ENCODE results near the gene CARD10. TPM values are rescaled to one million over a fixed set of nuclear protein-coding genes. Genes with fewer than 3 reads are reported as not detected.

Gene CARD10
- total and polyA plus RNA-seq, 2 of the 13 experiments (the other 11 are each of a cell fraction or from before 2014, with no cell fraction given) = 35.2 to 55.8 TPM

DNA sequence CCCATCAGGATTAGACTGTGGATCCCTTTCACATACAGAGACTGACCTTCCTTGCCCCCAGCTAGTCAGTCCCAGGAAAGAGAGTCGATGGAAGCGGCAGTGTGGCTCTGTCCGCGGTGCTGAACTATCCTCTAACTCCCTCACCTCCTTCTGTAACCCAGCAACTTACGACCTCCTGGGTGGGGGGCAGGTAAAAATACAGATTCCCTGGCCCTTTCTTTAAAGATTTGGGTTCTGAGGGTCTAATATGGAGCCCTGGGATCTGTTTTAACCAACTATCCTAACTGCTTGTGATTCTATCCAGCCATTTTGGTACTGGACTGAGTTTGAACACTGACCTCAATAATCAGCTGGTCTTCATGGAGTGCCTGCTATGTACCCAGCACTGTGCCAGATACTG lies 56.2 kb downstream of the CARD10 start (continued):
- no peak for TF ChIP-seq ATRX (CRISPR knock-in tag; IDR thresholded peaks at IDR 0.05; ENCODE audit: borderline replicate concordance)
- TF ChIP-seq HDAC2 (CRISPR knock-in tag; IDR thresholded peaks at IDR 0.05) = 0 out of 2 replicates have a peak, but pooled peaks have one; percentile 30
- TF ChIP-seq HOXA7 (CRISPR knock-in tag; IDR thresholded peaks at IDR 0.05) = no peak
- no peak for TF ChIP-seq ZNF296 (CRISPR knock-in tag; conservative IDR thresholded peaks at IDR 0.05)
- TF ChIP-seq, protein P1, sequence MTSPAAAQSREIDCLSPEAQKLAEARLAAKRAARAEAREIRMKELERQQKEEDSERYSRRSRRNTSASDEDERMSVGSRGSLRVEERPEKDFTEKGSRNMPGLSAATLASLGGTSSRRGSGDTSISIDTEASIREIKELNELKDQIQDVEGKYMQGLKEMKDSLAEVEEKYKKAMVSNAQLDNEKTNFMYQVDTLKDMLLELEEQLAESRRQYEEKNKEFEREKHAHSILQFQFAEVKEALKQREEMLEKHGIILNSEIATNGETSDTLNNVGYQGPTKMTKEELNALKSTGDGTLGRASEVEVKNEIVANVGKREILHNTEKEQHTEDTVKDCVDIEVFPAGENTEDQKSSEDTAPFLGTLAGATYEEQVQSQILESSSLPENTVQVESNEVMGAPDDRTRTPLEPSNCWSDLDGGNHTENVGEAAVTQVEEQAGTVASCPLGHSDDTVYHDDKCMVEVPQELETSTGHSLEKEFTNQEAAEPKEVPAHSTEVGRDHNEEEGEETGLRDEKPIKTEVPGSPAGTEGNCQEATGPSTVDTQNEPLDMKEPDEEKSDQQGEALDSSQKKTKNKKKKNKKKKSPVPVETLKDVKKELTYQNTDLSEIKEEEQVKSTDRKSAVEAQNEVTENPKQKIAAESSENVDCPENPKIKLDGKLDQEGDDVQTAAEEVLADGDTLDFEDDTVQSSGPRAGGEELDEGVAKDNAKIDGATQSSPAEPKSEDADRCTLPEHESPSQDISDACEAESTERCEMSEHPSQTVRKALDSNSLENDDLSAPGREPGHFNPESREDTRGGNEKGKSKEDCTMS (CRISPR knock-in tag; conservative IDR thresholded peaks at IDR 0.05) = no peak
- 0 out of 2 replicates have a peak, but pooled peaks have one; percentile 44 for TF ChIP-seq ZKSCAN5 (CRISPR knock-in tag; IDR thresholded peaks at IDR 0.05)
- TF ChIP-seq RARA (CRISPR knock-in tag; IDR thresholded peaks at IDR 0.05) = peak; percentile 30; the same call in 1 of the 2 replicates
- peak; percentile 88 for TF ChIP-seq WIZ (CRISPR knock-in tag; IDR thresholded peaks at IDR 0.05)
- TF ChIP-seq ZFP37 (CRISPR knock-in tag; IDR thresholded peaks at IDR 0.05; ENCODE audit: borderline replicate concordance) = peak; percentile 72; the same call in 1 of the 2 replicates
- no peak for TF ChIP-seq CHD2 (IDR thresholded peaks at IDR 0.05; ENCODE audit: low read depth, low read length)
- TF ChIP-seq, protein P2, sequence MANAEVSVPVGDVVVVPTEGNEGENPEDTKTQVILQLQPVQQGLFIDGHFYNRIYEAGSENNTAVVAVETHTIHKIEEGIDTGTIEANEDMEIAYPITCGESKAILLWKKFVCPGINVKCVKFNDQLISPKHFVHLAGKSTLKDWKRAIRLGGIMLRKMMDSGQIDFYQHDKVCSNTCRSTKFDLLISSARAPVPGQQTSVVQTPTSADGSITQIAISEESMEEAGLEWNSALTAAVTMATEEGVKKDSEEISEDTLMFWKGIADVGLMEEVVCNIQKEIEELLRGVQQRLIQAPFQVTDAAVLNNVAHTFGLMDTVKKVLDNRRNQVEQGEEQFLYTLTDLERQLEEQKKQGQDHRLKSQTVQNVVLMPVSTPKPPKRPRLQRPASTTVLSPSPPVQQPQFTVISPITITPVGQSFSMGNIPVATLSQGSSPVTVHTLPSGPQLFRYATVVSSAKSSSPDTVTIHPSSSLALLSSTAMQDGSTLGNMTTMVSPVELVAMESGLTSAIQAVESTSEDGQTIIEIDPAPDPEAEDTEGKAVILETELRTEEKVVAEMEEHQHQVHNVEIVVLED (CRISPR knock-in tag; IDR thresholded peaks at IDR 0.05; ENCODE audit: borderline replicate concordance) = no peak
- TF ChIP-seq, protein P3, sequence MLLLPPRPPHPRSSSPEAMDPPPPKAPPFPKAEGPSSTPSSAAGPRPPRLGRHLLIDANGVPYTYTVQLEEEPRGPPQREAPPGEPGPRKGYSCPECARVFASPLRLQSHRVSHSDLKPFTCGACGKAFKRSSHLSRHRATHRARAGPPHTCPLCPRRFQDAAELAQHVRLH (CRISPR knock-in tag; IDR thresholded peaks at IDR 0.05; ENCODE audit: borderline replicate concordance, low read depth) = 0 out of 2 replicates have a peak, but pooled peaks have one; percentile 45
- no peak for TF ChIP-seq ZNF225 (CRISPR knock-in tag; IDR thresholded peaks at IDR 0.05)
- no peak for TF ChIP-seq ZNF3 (CRISPR knock-in tag; IDR thresholded peaks at IDR 0.05)
- TF ChIP-seq KMT2A (CRISPR knock-in tag; IDR thresholded peaks at IDR 0.05) = no peak
- TF ChIP-seq NCOA5 (CRISPR knock-in tag; IDR thresholded peaks at IDR 0.05) = no peak
- TF ChIP-seq TSC22D2 (CRISPR knock-in tag; IDR thresholded peaks at IDR 0.05; ENCODE audit: borderline replicate concordance) = peak; percentile 51; the same call in 1 of the 2 replicates
- no peak for TF ChIP-seq TP53 (CRISPR knock-in tag; conservative IDR thresholded peaks at IDR 0.05)
- TF ChIP-seq, protein P4, sequence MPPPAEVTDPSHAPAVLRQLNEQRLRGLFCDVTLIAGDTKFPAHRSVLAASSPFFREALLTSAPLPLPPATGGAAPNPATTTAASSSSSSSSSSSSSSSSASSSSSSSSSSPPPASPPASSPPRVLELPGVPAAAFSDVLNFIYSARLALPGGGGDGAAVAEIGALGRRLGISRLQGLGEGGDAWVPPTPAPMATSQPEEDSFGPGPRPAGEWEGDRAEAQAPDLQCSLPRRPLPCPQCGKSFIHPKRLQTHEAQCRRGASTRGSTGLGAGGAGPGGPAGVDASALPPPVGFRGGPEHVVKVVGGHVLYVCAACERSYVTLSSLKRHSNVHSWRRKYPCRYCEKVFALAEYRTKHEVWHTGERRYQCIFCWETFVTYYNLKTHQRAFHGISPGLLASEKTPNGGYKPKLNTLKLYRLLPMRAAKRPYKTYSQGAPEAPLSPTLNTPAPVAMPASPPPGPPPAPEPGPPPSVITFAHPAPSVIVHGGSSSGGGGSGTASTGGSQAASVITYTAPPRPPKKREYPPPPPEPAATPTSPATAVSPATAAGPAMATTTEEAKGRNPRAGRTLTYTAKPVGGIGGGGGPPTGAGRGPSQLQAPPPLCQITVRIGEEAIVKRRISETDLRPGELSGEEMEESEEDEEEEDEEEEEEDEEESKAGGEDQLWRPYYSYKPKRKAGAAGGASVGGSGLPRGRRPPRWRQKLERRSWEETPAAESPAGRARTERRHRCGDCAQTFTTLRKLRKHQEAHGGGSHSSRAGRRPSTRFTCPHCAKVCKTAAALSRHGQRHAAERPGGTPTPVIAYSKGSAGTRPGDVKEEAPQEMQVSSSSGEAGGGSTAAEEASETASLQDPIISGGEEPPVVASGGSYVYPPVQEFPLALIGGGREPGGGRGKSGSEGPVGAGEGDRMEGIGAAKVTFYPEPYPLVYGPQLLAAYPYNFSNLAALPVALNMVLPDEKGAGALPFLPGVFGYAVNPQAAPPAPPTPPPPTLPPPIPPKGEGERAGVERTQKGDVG (CRISPR knock-in tag; IDR thresholded peaks at IDR 0.05; ENCODE audit: borderline replicate concordance) = no peak
- no peak for TF ChIP-seq KLF13 (CRISPR knock-in tag; IDR thresholded peaks at IDR 0.05)
- no peak for TF ChIP-seq NR2F6 (IDR thresholded peaks at IDR 0.05)
- TF ChIP-seq NR2F6 (CRISPR knock-in tag; IDR thresholded peaks at IDR 0.05) = no peak
- TF ChIP-seq PPARG (CRISPR knock-in tag; conservative IDR thresholded peaks at IDR 0.05) = no peak
- 0 out of 2 replicates have a peak, but pooled peaks have one; percentile 46 for TF ChIP-seq KLF11 (CRISPR knock-in tag; IDR thresholded peaks at IDR 0.05)
- no peak for TF ChIP-seq REXO4 (CRISPR knock-in tag; IDR thresholded peaks at IDR 0.05; ENCODE audit: borderline replicate concordance)
- no peak for TF ChIP-seq HDAC6 (IDR thresholded peaks at IDR 0.05; ENCODE audit: low read depth, low read length)

Measured in HepG2 (cell line).